Loucy (cell line): ENCODE results near the gene L2HGDH.

Experiments used
- H2AFZ ChIP-seq: fragments of 200-600 bp; sonication (generic); 2 replicates; pipeline ENCODE4 v1.6.0; 2016; ENCODE audit warnings: antibody characterized with exemption, mild to moderate bottlenecking, low read length, moderate library complexity
- H3F3A ChIP-seq: fragments of 200-600 bp; 2 replicates; pipeline ENCODE4 v1.6.0; 2016; ENCODE audit warnings: antibody characterized with exemption, low read depth, mild to moderate bottlenecking
- H3K27me3 ChIP-seq: fragments of 200-600 bp; sonication (generic); 2 replicates; pipeline ENCODE4 v1.6.1; 2014; ENCODE audit warnings: low read length, mild to moderate bottlenecking; ENCODE audit not compliant: insufficient read depth, poor library complexity, severe bottlenecking
- H3K36me3 ChIP-seq: fragments of 200-600 bp; sonication (generic); 2 replicates; pipeline ENCODE4 v1.6.1; 2016; ENCODE audit warnings: low read length; ENCODE audit not compliant: insufficient read depth
- H3K4me1 ChIP-seq: fragments of 200-600 bp; sonication (generic); 2 replicates; pipeline ENCODE4 v1.5.1; 2014; ENCODE audit warnings: low read length, mild to moderate bottlenecking; ENCODE audit not compliant: insufficient read depth, poor library complexity, severe bottlenecking
- H3K4me2 ChIP-seq: fragments of 200-600 bp; sonication (generic); 2 replicates; pipeline ENCODE4 v1.6.0; 2014; ENCODE audit warnings: antibody characterized with exemption, low read length, low read depth, mild to moderate bottlenecking; ENCODE audit not compliant: poor library complexity, severe bottlenecking
- H3K4me3 ChIP-seq: fragments of 200-600 bp; sonication (generic); 2 replicates; pipeline ENCODE4 v1.5.1; 2014; ENCODE audit warnings: low read length, mild to moderate bottlenecking, mixed read lengths; ENCODE audit not compliant: poor library complexity, severe bottlenecking
- H3K79me2 ChIP-seq: fragments of 200-600 bp; sonication (generic); 2 replicates; pipeline ENCODE4 v1.6.1; 2014; ENCODE audit warnings: low read length; ENCODE audit not compliant: insufficient read depth
- H3K9ac ChIP-seq: fragments of 200-600 bp; sonication (generic); 2 replicates; pipeline ENCODE4 v1.6.0; 2014; ENCODE audit warnings: mild to moderate bottlenecking, low read depth, low read length, moderate library complexity; ENCODE audit not compliant: poor library complexity, severe bottlenecking
- H3K9me2 ChIP-seq: fragments of 200-600 bp; sonication (generic); replicated peaks from 2 replicates; pipeline ENCODE4 v1.6.1; 2016; ENCODE audit warnings: low read depth, low read length, mixed read lengths
- H3K9me3 ChIP-seq: fragments of 200-600 bp; sonication (generic); 2 replicates; pipeline ENCODE4 v1.6.1; 2014; ENCODE audit warnings: mild to moderate bottlenecking, antibody characterized with exemption, low read length, low read depth; ENCODE audit not compliant: insufficient read depth
- H4K20me1 ChIP-seq: fragments of 200-600 bp; sonication (generic); 2 replicates; pipeline ENCODE4 v1.6.0; 2014; ENCODE audit warnings: antibody characterized with exemption, low read length, mild to moderate bottlenecking; ENCODE audit not compliant: insufficient read depth, poor library complexity, severe bottlenecking
- CTCF ChIP-seq: fragments of 200-600 bp; sonication (generic); conservative IDR thresholded peaks from 2 replicates; pipeline ENCODE4 v1.5.1; 2014; ENCODE audit warnings: mild to moderate bottlenecking, antibody characterized with exemption, low read length
- EZH2phosphoT487 ChIP-seq: fragments of 200-600 bp; IDR thresholded peaks from 2 replicates; pipeline ENCODE4 v1.6.1; 2018; ENCODE audit warnings: antibody characterized with exemption, mild to moderate bottlenecking, moderate library complexity, borderline replicate concordance

The L2HGDH gene

GRCh38 chr14:50311337-50311971 is 575 bp downstream of the L2HGDH start:
- peak overlapping the region; percentile 92 for H2AFZ ChIP-seq
- H3K79me2 ChIP-seq = peaks cover 56% of the 10 kb centered on the region
- peaks cover 38% of the 10 kb centered on the region for H3K4me1 ChIP-seq
- H3K4me3 ChIP-seq = peak overlapping the region; percentile 94
- H3K9me3 ChIP-seq = peaks cover 8% of the 10 kb centered on the region; the same call in 1 of the 2 replicates
- TF ChIP-seq CTCF = peak; percentile 59
- no peak for TF ChIP-seq EZH2phosphoT487
- peak overlapping the region; percentile 79 for H3K9ac ChIP-seq
- H3K36me3 ChIP-seq = no peaks in the 10 kb centered on the region
- H4K20me1 ChIP-seq = peaks cover 3% of the 10 kb centered on the region
- H3K9me2 ChIP-seq = no peaks in the 10 kb centered on the region
- H3K4me2 ChIP-seq = peak overlapping the region; percentile 98
- no peaks in the 10 kb centered on the region for H3F3A ChIP-seq
- H3K27me3 ChIP-seq = no peaks in the 10 kb centered on the region

DNA sequence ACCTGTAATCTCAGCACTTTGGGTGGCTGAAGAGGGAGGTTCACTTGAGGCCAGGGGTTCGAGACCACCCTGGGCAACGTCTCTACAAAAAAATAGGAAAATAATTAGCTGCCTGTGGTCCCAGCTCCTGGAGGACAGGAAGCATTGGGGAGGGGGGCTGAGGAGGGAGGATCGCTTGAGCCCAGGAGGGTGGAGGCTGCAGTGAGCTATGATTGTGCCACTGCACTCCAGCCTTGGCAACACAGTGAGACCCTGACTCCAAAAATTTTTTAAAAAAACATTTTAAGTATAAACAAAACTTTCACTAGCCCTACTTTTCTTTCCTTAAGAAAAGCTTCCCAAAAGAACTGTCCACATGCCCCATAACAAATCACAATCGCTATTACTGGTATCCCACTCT is 1.6 kb downstream of the L2HGDH start:
- H3K9ac ChIP-seq = no peak overlapping the region

GRCh38 chr14:50308363-50308915 is 3.6 kb downstream of the L2HGDH start:
- no peaks in the 10 kb centered on the region for H3K36me3 ChIP-seq
- no peak overlapping the region for H2AFZ ChIP-seq
- peaks cover 3% of the 10 kb centered on the region for H4K20me1 ChIP-seq
- H3K79me2 ChIP-seq = peaks cover 50% of the 10 kb centered on the region
- H3K9ac ChIP-seq = peak overlapping the region; percentile 5
- no peaks in the 10 kb centered on the region for H3K9me2 ChIP-seq
- no peaks in the 10 kb centered on the region for H3K27me3 ChIP-seq
- H3K4me1 ChIP-seq = peaks cover 43% of the 10 kb centered on the region
- no peak overlapping the region for H3K4me3 ChIP-seq
- H3K4me2 ChIP-seq = peak overlapping the region; percentile 98
- TF ChIP-seq CTCF = no peak
- no peak for TF ChIP-seq EZH2phosphoT487
- H3K9me3 ChIP-seq = no peaks in the 10 kb centered on the region
- H3F3A ChIP-seq = no peaks in the 10 kb centered on the region

More for the DNA sequence above, 1.6 kb downstream of the L2HGDH start:
- Histone ChIP-seq H3K36me3 (no peaks in the 10 kb centered on the region), H3K9me3 (peaks cover 8% of the 10 kb centered on the region; the same call in 1 of the 2 replicates), H3K79me2 (peaks cover 57% of the 10 kb centered on the region), H3K27me3 (no peaks in the 10 kb centered on the region), H3K4me3 (peak overlapping the region; percentile 94), H3K9me2 (no peaks in the 10 kb centered on the region), H3K4me1 (peaks cover 38% of the 10 kb centered on the region), H3K4me2 (peak overlapping the region; percentile 98), H4K20me1 (peaks cover 3% of the 10 kb centered on the region), H2AFZ (no peak overlapping the region), H3F3A (no peaks in the 10 kb centered on the region)
- TF ChIP-seq EZH2phosphoT487 = no peak
- TF ChIP-seq CTCF = no peak
